Esophagus squamous epithelium (tissue), 5 donors: ENCODE data around the gene COL8A2. TPM values are rescaled to one million over a fixed set of nuclear protein-coding genes. Genes with fewer than 3 reads are reported as not detected.

Experiments used
- DNase-seq: peaks from one replicate; lab custom pipeline; 2025; lab: John Stamatoyannopoulos, UW
- H3K27ac ChIP-seq, 4 donors: fragments of 200-600 bp; sonication (generic); one replicate each; pipeline ENCODE4 v1.5.1; 2016 to 2019; ENCODE audit warnings: mild to moderate bottlenecking in 1 of 4
- H3K27me3 ChIP-seq, 4 donors: fragments of 200-600 bp; sonication (generic); 1 replicate in 3 of 4; 2 replicates in 1 of 4; pipeline versions ENCODE4 v1.5.1 to v1.6.0; 2017 to 2021; ENCODE audit warnings: antibody characterized with exemption in 1 of 4
- H3K36me3 ChIP-seq, 3 donors: fragments of 200-600 bp; sonication (generic); one replicate each; pipeline ENCODE4 v1.5.1; 2016 to 2019
- H3K4me1 ChIP-seq, 3 donors: fragments of 200-600 bp; sonication (generic); one replicate each; pipeline ENCODE4 v1.5.1; 2017 to 2019
- H3K4me3 ChIP-seq, 4 donors: fragments of 200-600 bp; sonication (generic); 1 replicate in 3 of 4; 2 replicates in 1 of 4; pipeline ENCODE4 v1.5.1; 2016 to 2019; ENCODE audit warnings: mild to moderate bottlenecking in 2 of 4, moderate library complexity in 1 of 4
- H3K9me3 ChIP-seq, 3 donors: fragments of 200-600 bp; sonication (generic); one replicate each; pipeline ENCODE4 v1.5.1; 2016 to 2019
- CTCF ChIP-seq, 6 experiments: fragments of 450-650 bp in 4 of 6; fragments of 200-600 bp in 2 of 6; sonication (generic) in 2 of 6; IDR thresholded peaks; one replicate each; pipeline ENCODE4 v1.5.1; 2016 to 2019; ENCODE audit warnings: antibody characterized with exemption in 6 of 6, mild to moderate bottlenecking in 4 of 6, moderate library complexity in 4 of 6
- POLR2A ChIP-seq, 4 donors: fragments of 450-650 bp; IDR thresholded peaks; one replicate each; pipeline ENCODE4 v1.6.1; 2017; ENCODE audit warnings: antibody characterized with exemption in 4 of 4, mild to moderate bottlenecking in 4 of 4, moderate library complexity in 3 of 4
- WGBS, 2 donors: methylation state at CpG; one replicate each; pipeline ENCODE4 v1.1.5; 2018; 5-methylcytosine and 5-hydroxymethylcytosine counted together
- intact Hi-C: fragments of 100-400 bp; cut with DNase I; formaldehyde crosslinking; loops from one replicate; pipeline ENCODE4 v1.15.0; 2022
- total RNA-seq, 4 donors: library from RNA; depleted of rRNA; stranded (reverse); fragments of >200 nt; gene quantifications; one replicate each; pipeline ENCODE4 v1.1.0, GENCODE V29; 2016
- donor health status: DM: yes; HTN: yes; CAD: no.

Gene COL8A2
- total RNA-seq, 4 donors from 2014 or later: 4.0 to 7.4 (median 5.1) TPM

DNA sequence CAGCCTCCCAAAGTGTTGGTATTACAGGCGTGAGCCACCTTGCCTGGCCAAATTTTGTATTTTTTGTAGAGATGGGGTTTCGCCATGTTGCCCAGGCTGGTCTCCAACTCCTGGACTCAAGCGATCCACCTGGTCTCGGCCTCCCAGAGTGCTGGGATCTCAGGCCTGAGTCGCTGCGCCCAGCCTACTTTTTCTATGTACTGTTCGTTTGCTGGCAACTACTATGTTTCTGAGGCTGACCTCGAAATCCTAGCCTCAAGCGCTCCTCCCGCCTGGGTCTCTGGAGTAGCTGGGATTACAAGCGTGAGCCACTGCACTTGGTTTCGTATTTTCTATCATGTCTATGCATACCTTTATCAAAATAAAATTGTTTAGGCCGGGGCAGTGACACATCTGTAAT is 41.8 kb downstream of the COL8A2 start:
- DNase-seq: no peak
- intact Hi-C loops: no loop called here
- peaks cover 0 to 20% (median 1%) of the 10 kb centered on the region in 4 donors for H3K27me3 ChIP-seq
- peaks cover 8 to 21% (median 18%) of the 10 kb centered on the region in 3 donors for H3K4me1 ChIP-seq
- no peak overlapping the region for H3K4me3 ChIP-seq
- H3K36me3 ChIP-seq: no peaks in the 10 kb centered on the region
- H3K27ac ChIP-seq: no peak overlapping the region
- no peak for TF ChIP-seq CTCF (IDR thresholded peaks at IDR 0.05)
- no peak for TF ChIP-seq POLR2A (IDR thresholded peaks at IDR 0.05)
- no peaks in the 10 kb centered on the region for H3K9me3 ChIP-seq
- WGBS, 2 donors: 65 to 85% methylated on average over 8 to 11 of the region's 13 CpGs

DNA sequence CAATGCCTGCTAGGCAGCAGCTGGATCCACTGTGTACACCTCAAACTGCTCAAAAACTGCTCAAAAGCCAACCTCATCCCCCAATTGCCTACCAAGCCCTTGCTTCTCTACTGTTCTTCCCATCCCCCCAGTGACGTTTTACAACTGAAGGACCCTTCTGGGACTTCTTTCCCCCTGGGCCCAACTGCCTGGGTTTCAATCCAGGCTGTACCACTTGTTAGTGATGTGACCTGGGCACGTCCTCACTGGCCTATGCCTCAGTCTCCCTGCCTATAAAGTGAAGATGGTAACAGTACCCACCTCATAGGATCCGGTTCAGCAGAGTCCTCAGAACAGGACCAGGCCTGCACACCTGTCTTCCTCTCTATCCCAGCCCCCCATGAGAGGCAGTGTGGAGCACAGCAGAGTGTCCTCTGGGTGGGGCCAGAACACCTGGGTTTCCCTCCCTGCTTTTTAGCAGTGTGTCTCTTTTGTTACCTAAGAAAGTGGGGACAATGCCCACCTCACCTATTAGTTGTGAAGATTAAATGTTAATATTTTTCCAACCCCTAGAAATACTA is 43.0 kb downstream of the COL8A2 start:
- 53 to 60% methylated on average over 3 of the region's 3 CpGs for whole genome bisulfite sequencing, 2 donors
- no peak for TF ChIP-seq POLR2A (IDR thresholded peaks at IDR 0.05)
- no peak for TF ChIP-seq CTCF (IDR thresholded peaks at IDR 0.05)
- no peak for DNase-seq

GRCh38 chr1:36080801-36081200 is 44.2 kb downstream of the COL8A2 start:
- intact Hi-C loops: no loop called here
- WGBS, 2 donors: 43 to 53% methylated on average over 6 of the region's 6 CpGs
- H3K36me3 ChIP-seq: no peaks in the 10 kb centered on the region
- no peak for DNase-seq
- H3K9me3 ChIP-seq: no peaks in the 10 kb centered on the region
- TF ChIP-seq POLR2A (IDR thresholded peaks at IDR 0.05) (no peak), CTCF (IDR thresholded peaks at IDR 0.05) (no peak)
- H3K27me3 ChIP-seq: peaks cover 0 to 20% (median 1%) of the 10 kb centered on the region in 4 donors
- H3K4me3 ChIP-seq: no peak overlapping the region
- no peak overlapping the region for H3K27ac ChIP-seq
- H3K4me1 ChIP-seq: peaks cover 6 to 17% (median 13%) of the 10 kb centered on the region in 3 donors

More for the DNA sequence above, 43.0 kb downstream of the COL8A2 start:
- H3K27ac ChIP-seq: no peak overlapping the region
- peaks cover 6 to 17% (median 13%) of the 10 kb centered on the region in 3 donors for H3K4me1 ChIP-seq
- intact Hi-C loops: no loop called here
- no peak overlapping the region for H3K4me3 ChIP-seq
- H3K27me3 ChIP-seq: peaks cover 0 to 20% (median 1%) of the 10 kb centered on the region in 4 donors
- no peaks in the 10 kb centered on the region for H3K36me3 ChIP-seq
- H3K9me3 ChIP-seq: no peaks in the 10 kb centered on the region

GRCh38 chr1:36080236-36080635 is 44.8 kb downstream of the COL8A2 start:
- no peak for DNase-seq
- TF ChIP-seq CTCF (IDR thresholded peaks at IDR 0.05): no peak
- no peak for TF ChIP-seq POLR2A (IDR thresholded peaks at IDR 0.05)
- H3K27ac ChIP-seq: no peak overlapping the region
- intact Hi-C loops: no loop called here
- H3K4me1 ChIP-seq: peaks cover 6 to 17% (median 13%) of the 10 kb centered on the region in 3 donors
- H3K36me3 ChIP-seq: no peaks in the 10 kb centered on the region
- H3K4me3 ChIP-seq: no peak overlapping the region
- peaks cover 0 to 19% (median 1%) of the 10 kb centered on the region in 4 donors for H3K27me3 ChIP-seq
- 46 to 55% methylated on average over 3 of the region's 3 CpGs for WGBS, 2 donors
- H3K9me3 ChIP-seq: no peaks in the 10 kb centered on the region

DNA sequence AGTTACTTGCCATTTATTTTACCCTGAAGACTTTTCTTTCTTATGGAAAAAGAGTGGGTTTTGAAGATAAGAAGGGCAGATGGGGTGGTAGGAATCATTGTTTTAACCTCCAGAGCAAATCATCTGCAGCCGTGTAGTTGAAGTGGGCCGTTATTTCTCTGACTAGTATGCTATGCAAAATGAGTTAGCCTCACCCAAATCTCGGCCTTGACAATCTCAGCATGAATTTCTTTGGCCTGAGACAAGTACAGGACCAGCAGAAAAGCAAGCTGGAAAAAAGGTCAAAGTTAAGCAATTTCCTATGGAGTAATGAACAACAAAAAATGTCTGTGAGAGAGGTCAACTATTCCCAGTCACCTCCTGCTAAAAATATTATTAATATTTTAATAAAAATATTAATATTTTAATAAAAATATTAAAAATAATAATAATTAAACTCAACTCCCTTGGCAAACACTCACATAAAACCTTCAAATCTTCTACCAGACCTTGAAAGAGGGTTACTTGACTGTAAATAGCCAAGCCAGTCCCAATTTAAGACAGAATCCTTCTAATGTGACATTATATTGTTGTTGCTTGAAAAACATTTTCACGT is 47.9 kb downstream of the COL8A2 start:
- Histone ChIP-seq H3K27ac (no peak overlapping the region), H3K9me3 (no peaks in the 10 kb centered on the region), H3K4me1 (no peaks in the 10 kb centered on the region), H3K4me3 (no peak overlapping the region), H3K36me3 (no peaks in the 10 kb centered on the region), H3K27me3 (no peaks in the 10 kb centered on the region)
- WGBS, 2 donors: 59 to 72% methylated on average over 4 of the region's 4 CpGs
- intact Hi-C loops: no loop called here
- no peak for DNase-seq
- no peak for TF ChIP-seq POLR2A (IDR thresholded peaks at IDR 0.05)
